SU-DHL-6 (cell line): ENCODE results near the gene KCNC4.

Experiments used
- EZH2phosphoT487 ChIP-seq: fragments of 200-600 bp; sonication (generic), shearing (Covaris generic); conservative IDR thresholded peaks from 2 replicates; pipeline ENCODE4 v1.6.1; 2018; ENCODE audit warnings: mild to moderate bottlenecking, antibody characterized with exemption, low read length, moderate library complexity, mixed read lengths
- TF ChIP-seq, protein P1 (sequence below): fragments of 200-600 bp; sonication (generic); IDR thresholded peaks from one replicate; pipeline ENCODE4 v1.5.1; 2017; ENCODE audit warnings: antibody characterized with exemption, mild to moderate bottlenecking, low read length, moderate library complexity; ENCODE audit not compliant: insufficient read depth, poor library complexity, severe bottlenecking

DNA sequence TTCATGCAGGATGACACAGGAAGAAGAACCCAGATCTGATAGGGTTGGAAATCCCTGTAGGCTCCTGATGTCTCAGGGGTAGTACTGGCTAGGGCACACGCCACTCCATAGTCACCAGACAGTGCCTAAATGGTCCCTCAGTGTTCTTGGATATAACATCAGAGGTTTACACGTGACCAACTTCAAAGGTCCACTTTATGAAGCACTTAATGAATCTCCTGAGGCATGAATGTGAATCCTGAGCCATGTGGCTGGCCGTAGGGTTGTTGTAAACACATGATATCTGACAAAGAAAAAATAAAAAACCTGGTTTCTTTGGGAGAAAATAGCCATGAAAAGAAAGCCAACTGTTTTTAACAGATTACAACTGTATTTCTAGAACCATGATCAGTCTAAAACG lies 32.3 kb upstream of the KCNC4 start:
- TF ChIP-seq, protein P1, sequence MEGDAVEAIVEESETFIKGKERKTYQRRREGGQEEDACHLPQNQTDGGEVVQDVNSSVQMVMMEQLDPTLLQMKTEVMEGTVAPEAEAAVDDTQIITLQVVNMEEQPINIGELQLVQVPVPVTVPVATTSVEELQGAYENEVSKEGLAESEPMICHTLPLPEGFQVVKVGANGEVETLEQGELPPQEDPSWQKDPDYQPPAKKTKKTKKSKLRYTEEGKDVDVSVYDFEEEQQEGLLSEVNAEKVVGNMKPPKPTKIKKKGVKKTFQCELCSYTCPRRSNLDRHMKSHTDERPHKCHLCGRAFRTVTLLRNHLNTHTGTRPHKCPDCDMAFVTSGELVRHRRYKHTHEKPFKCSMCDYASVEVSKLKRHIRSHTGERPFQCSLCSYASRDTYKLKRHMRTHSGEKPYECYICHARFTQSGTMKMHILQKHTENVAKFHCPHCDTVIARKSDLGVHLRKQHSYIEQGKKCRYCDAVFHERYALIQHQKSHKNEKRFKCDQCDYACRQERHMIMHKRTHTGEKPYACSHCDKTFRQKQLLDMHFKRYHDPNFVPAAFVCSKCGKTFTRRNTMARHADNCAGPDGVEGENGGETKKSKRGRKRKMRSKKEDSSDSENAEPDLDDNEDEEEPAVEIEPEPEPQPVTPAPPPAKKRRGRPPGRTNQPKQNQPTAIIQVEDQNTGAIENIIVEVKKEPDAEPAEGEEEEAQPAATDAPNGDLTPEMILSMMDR = no peak
- no peak for TF ChIP-seq EZH2phosphoT487
